Hematopoietic multipotent progenitor cell (in vitro differentiated cells): ENCODE results near the gene SLC13A5. TPM values are rescaled to one million over a fixed set of nuclear protein-coding genes. Genes with fewer than 3 reads are reported as not detected.
"Not testable (repeated sequence)": the region's sequence is repeated elsewhere in the genome, so short reads cannot be mapped to it uniquely, and the experiment has no call there.

Experiments
- DNase-seq, 3 donors: peaks; one replicate each; pipeline ENCODE4 v3.0.0-alpha.2; 2011 to 2015; ENCODE audit warnings: low read depth in 2 of 3, low spot score in 2 of 3
- total RNA-seq: library from RNA; depleted of rRNA; stranded (reverse); fragments of >200 nt; gene quantifications from one replicate; pipeline ENCODE4 v1.2.3, GENCODE V29; 2012

Gene SLC13A5
- total RNA-seq, 1 donor, result under 0.01 TPM

GRCh38 chr17:6711681-6712057 is 1.5 kb downstream of the SLC13A5 start:
- DNase-seq, result no peak

- no peak for DNase-seq
These were observed 2.0 kb downstream of the SLC13A5 start for GRCh38 chr17:6711081-6711674.

- no peak for DNase-seq
These were observed 2.9 kb downstream of the SLC13A5 start for GRCh38 chr17:6710317-6710716.

GRCh38 chr17:6708357-6708961 is 4.7 kb downstream of the SLC13A5 start:
- no peak for DNase-seq

- no peak for DNase-seq
These were observed 6.2 kb downstream of the SLC13A5 start for GRCh38 chr17:6706996-6707395.

GRCh38 chr17:6706499-6706898 is 6.7 kb downstream of the SLC13A5 start:
- DNase-seq, result no peak

DNA sequence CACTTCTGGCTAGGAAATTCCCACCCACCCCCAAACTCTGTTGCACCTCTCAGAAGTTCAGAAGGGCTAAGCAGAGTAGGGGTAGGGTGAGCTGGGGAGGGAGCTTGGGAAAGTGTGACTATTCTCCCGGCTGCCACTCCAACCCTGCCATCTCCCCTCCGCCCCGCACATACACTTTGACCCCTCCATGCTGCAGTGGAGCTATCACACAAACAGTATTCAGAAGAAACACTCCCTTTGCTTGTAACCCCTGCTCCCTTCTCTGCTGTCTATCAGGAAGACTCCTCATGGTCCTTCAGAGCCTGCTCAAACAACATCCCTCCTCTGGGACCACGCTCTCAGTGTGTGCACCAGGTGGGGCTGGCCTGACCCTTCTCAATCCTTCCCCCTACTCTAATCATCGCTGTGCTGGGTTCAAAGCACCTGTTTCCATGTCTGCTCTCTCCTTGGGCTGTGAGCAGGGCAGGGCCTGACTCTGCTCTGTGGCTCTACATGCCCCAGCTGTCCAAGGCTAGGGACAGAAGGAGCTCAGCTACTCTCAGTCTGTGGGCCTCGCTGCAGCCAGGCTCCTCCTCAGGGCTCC is 8.6 kb downstream of the SLC13A5 start:
- DNase-seq, result no peak

- DNase-seq, result no peak
These were observed 9.4 kb downstream of the SLC13A5 start for GRCh38 chr17:6703751-6704150.

GRCh38 chr17:6702567-6703215 is 10.5 kb downstream of the SLC13A5 start:
- DNase-seq, result no peak

DNA sequence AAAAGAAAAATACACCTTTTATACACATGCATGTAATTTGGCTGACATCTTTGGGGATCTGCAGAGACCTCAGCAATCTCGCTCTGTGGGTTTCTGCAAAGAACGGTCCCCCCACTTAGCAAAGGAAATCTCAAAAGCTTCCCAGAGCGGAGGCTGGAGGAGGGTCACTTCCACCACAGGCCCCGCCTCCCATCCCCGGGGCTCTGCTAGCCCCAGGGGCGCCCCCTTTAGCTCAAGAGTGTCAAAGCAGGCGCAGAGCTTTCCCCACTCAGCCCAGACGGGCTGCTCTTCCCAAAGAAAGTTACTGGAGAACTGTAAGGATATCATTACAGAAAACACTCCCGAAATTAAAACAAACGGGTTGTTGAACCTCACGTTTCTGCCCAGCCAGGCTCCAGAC is 11.4 kb downstream of the SLC13A5 start:
- peak in 2 of 3 donors; percentile 32 to 56 for DNase-seq

DNA sequence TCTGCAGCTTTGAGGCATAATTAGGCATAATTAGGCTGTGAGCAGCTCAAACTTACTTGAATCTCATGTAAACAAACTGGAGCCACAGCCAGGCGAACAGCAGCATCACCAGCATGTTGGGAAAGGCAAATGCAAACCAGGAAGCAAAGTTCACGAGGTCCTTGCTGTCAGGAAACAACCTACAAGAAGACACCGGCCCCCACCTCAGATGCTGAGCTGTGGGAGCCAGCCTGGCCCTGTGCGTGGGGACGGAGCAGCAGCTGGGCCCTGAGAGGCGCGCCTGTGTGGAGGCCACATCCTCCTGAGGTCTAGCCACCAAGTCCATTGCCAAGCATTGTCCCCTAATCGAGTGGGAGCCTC is 12.2 kb downstream of the SLC13A5 start:
- DNase-seq, result no peak

DNA sequence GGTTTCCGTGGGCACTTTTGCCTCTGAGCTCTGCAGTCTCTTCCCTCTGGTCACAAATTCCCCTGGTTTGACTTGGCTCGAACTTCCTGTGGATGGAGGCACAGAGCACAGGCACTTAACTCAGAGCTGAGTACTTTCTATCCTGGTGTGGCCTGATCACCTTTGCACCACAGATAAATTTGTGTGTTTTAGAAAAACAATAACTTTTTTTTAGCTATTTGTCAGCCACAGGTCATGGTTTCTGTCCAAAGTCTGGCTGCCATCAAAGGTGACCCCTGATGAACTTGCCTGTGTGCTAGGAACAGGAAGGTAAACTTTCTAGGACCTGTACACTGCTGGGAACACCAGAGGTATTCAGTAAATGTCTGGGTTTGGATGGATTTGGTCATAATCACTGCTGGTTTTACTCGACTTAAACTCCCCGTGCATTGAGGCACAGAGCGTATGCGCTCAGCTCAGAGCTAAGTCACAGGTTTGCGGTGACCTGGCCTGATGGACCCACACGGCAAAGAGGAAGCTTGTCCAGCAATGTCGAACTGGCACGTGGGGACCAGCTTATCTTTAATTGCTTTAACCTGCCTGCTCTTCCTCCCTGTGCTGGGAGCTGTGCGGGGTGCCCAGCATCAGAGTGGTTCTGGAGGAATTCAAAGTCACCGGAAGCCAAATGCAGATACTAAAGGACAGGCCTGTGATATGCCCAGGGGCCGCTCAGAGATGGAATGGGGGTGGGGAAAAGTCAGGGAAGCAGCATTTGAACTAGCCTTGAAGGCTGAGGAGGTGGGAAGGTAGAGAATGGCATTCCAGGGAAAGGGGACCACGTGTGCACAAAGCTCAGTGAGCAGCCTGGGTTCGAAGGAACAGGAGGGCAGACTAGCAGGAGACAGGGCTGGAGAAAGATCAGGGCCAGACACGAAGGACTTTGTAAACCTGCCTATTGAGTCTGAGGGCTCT is 12.9 kb downstream of the SLC13A5 start:
- DNase-seq, result no peak

DNA sequence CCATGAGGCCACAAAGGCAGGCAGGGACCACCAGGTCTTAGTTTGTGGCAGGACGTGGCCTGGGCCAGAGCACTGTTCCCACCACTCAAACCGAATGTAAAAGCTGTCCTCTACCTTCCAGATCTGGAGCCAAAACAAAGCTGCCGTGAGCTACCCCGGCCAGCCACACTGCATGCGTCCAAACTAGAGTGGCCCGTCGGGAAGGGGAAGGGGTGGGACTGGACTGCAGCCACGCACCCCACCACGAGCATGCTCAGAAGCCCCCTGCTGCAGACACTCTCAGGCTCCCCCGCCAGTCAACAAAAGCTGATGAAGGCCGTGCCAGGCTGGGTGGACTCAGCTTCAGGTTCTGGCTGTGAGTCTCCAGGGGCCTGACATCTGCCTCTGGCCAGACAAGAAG is 15.2 kb downstream of the SLC13A5 start:
- no peak for DNase-seq

- no peak for DNase-seq
These were observed 16.3 kb downstream of the SLC13A5 start for GRCh38 chr17:6696906-6697305.

DNA sequence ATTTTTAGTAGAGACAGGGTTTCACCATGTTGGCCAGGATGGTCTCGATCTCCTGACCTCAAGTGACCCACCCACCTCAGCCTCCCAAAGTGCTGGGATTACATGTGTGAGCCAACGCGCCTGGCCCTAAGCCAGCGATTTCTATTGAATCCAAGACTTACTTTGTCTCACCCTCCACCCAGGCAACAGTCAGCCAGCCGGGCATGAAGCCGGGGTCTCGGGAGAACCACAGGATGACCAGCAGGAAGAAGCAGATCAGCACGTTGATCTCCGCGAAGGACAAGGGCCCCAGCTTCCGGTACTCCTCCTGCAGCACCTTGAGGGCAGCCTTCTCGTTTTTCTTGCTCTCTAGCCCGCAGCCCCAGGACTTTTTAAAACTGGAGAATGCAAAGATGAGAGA is 17.6 kb downstream of the SLC13A5 start:
- DNase-seq, result no peak

DNA sequence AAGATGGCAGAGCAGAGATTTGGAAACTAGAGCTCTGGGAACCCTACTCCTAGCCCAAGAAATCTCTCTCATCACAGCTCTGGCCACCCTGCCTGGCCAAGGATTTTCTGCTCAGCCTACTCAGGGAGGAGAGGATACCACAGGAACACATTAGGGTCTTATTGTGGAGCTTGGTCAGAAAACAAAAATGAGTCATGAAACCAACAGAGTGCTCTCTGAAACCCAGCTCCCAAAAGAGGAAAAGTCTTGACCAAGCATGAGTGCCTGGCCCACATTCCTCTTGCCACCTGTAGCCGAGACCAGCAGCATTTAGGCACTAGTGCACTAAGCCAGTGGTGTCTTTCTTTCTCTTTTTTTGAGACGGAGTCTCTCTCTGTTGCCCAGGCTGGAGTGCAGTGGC is 18.1 kb downstream of the SLC13A5 start:
- no peak for DNase-seq

GRCh38 chr17:6691958-6692357 is 21.2 kb downstream of the SLC13A5 start:
- DNase-seq, result not testable (repeated sequence)

DNA sequence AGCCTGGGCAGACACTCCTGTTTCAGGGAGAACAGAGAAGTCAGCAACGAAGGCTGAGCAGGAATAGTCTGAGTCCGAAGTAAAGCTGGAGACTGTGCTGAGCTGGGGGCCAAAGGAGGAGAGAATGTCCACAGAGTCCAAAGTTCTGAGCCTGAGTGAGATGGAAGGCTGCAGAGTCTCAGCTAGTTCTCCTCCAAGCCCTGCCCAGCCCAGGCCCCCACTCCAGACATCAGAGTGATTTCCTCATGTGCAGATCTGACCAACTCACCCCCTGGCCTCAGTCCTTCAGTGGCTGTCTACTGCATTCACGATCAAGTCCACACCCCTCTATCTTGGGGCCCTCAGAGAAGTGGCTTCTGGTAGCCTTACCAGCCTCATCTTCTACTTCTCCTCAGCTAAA is 21.6 kb downstream of the SLC13A5 start:
- no peak for DNase-seq

DNA sequence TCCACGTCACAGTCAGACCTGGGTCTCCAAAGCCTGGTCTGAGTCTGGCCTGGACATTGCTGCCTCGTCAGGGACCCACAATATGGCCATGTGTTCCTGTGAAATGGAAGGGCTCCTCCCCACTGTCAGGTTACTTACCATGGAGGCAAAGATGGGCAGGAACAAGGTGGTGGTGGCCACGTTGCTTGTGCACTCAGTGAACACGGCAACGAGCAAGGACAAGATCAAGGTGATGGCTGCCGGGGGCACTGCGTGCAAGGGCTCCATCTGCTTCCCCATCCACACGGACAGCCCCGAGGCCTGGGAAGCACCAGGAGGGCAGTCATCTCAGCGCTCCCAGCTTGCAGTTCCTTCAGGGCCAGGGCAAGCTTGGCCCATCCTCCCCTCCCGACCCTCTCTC is 22.5 kb downstream of the SLC13A5 start:
- no peak for DNase-seq

DNA sequence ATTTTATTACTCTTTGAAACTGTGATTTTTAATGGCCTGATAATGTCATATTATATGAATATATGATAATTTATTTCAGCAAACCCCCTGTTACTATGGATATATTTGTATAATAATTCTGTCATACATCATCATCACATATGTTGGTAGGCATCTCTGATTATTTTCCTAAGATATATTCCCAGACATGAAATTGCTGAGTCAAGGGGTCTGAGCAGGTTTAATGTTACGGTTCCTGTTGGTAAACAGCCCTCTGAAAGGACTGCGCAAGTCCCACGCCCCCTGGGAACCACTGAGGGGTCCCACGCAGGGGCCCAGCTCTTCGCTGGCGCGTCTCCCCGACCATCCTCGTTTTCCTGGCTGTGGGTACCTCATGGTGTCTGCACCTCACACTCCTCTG is 24.2 kb downstream of the SLC13A5 start:
- no peak for DNase-seq

DNA sequence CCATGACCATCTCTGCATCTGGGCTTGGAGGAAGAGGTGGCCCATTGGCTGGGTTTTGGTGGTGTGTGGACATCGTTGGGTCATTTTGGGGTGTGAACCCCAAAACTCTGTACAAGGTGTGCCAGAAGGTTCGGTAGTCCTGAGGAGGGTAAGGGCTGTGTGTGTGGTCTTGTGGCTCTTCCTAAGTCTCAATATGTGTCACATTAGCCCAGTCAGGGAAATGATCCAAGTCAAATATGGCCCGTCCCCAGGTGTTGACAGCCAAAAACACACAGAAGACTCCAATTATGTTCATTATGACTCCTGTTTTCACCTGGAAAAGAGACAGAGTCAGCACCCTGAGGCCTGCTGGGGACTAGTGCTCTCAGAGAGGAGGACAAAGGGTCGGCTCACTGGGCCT is 27.1 kb downstream of the SLC13A5 start:
- DNase-seq, result no peak
